ENCODE data around the gene SNAP23.

GRCh38 chr15:42456531-42456930 lies 38.9 kb upstream of the SNAP23 start:
- TF ChIP-seq POLR2AphosphoS5 (IDR thresholded peaks at IDR 0.05; ENCODE audit: low read depth, low read length) (no peak), SPI1 (IDR thresholded peaks at IDR 0.05; ENCODE audit: low read depth, low read length) (no peak), POLR2A (IDR thresholded peaks at IDR 0.05; ENCODE audit: low read depth, low read length) (no peak), TAF1 (IDR thresholded peaks at IDR 0.05; ENCODE audit: low read depth, low read length) (no peak), PAX5 (IDR thresholded peaks at IDR 0.05; ENCODE audit: insufficient read depth, low read length, severe bottlenecking) (no peak), POU2F2 (IDR thresholded peaks at IDR 0.05; ENCODE audit: low read depth, low read length) (no peak)
